Mesothelial cell of epicardium (in vitro differentiated cells): ENCODE measurements around the gene SPINK4. TPM values are rescaled to one million over a fixed set of nuclear protein-coding genes. Genes with fewer than 3 reads are reported as not detected.

ENCODE experiments used
- DNase-seq, 2 experiments: peaks; one replicate each; pipeline ENCODE4 v3.0.0; 2021; ENCODE audit warnings: low spot score in 2 of 2; ENCODE audit not compliant: unreplicated experiment in 2 of 2
- H3K27ac Mint-ChIP-seq: 2 replicates; pipeline ENCODE4 v1.8.0; 2021; ENCODE audit warnings: mixed read lengths
- H3K27me3 Mint-ChIP-seq: 2 replicates; pipeline ENCODE4 v1.8.0; 2021; ENCODE audit warnings: low read depth, mixed read lengths
- H3K36me3 Mint-ChIP-seq: 2 replicates; pipeline ENCODE4 v1.8.0; 2021; ENCODE audit warnings: mixed read lengths
- H3K4me1 Mint-ChIP-seq: 2 replicates; pipeline ENCODE4 v1.8.0; 2021; ENCODE audit warnings: mixed read lengths
- H3K4me3 Mint-ChIP-seq: 2 replicates; pipeline ENCODE4 v1.8.0; 2021; ENCODE audit warnings: mild to moderate bottlenecking, moderate library complexity, mixed read lengths
- H3K9me3 Mint-ChIP-seq: 2 replicates; pipeline ENCODE4 v1.8.0; 2021; ENCODE audit warnings: mixed read lengths
- total RNA-seq: library from RNA; stranded (reverse); gene quantifications from 3 replicates; pipeline ENCODE4 v1.2.1, GENCODE V29; 2021
- TF ChIP-seq, protein P1 (sequence below): fragments of 200-600 bp; sonication (generic); IDR thresholded peaks from one replicate; pipeline ENCODE4 v1.5.0; 2021; ENCODE audit warnings: antibody characterized with exemption; ENCODE audit not compliant: unreplicated experiment

SPINK4 gene
- total RNA-seq, 1 donor from 2014 or later = not detected

DNA sequence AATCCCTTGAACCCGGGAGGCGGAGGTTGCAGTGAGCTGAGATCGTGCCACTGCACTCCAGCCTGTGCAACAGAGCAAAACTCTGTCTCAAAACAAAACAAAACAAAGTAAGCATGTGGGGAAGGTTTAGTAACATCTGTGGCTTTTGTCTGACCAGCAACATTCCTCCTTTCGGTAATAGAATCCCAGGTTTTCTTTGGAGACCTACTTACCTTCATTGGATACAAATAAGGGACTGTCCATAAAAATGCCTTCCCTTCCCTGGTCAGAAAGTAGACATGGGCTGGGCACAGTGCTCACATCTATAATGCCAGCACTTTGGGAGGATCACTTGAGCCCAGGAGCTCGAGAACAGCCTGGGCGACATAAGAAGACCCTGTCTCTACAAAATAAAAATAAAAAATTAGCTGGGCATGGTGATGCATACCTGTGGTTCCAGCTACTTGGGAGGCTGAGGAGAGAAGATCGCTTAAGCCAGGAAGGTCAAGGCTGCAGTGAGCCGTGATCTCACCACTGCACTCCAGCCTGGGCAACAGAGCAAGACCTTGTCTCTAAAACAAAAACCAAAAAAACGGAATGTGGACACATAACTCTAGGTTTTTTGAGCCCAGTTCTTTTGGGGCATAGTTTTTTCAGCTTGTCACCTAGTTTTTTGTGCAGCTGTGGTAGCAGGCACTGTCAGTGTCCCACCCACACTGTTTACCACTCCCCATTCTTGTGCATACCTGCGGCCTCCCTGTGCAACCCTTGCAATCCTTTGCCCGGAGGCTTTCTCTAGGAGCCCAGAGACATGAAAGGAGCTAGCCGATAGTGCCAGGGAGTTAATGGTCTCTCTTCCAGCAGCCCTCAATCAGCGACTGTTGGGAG, 9.0 kb upstream of the SPINK4 start:
- H3K4me3 Mint-ChIP-seq = no peak overlapping the region

DNA sequence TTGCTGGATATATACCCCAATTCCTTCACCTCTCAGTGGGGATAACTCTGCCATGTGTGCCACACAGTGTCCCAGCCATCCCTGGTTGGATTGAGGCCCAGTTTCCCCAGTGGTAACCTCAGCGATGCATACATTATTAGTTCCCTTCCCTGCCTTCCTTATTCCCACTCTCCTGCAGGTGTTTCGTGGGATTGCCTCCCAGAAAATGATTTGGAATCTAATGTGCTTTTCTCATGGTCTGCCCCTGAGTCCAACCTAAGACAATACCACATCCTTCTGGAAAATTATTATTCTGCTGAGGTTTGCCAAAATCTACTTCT, 8.4 kb upstream of the SPINK4 start:
- no peaks in the 10 kb centered on the region for H3K36me3 Mint-ChIP-seq
- no peaks in the 10 kb centered on the region for H3K4me1 Mint-ChIP-seq
- no peaks in the 10 kb centered on the region for H3K9me3 Mint-ChIP-seq
- H3K4me3 Mint-ChIP-seq = no peak overlapping the region
- H3K27me3 Mint-ChIP-seq = peaks cover 29% of the 10 kb centered on the region
- TF ChIP-seq, protein P1, sequence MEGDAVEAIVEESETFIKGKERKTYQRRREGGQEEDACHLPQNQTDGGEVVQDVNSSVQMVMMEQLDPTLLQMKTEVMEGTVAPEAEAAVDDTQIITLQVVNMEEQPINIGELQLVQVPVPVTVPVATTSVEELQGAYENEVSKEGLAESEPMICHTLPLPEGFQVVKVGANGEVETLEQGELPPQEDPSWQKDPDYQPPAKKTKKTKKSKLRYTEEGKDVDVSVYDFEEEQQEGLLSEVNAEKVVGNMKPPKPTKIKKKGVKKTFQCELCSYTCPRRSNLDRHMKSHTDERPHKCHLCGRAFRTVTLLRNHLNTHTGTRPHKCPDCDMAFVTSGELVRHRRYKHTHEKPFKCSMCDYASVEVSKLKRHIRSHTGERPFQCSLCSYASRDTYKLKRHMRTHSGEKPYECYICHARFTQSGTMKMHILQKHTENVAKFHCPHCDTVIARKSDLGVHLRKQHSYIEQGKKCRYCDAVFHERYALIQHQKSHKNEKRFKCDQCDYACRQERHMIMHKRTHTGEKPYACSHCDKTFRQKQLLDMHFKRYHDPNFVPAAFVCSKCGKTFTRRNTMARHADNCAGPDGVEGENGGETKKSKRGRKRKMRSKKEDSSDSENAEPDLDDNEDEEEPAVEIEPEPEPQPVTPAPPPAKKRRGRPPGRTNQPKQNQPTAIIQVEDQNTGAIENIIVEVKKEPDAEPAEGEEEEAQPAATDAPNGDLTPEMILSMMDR = no peak
- no peak overlapping the region for H3K27ac Mint-ChIP-seq
- DNase-seq = no peak

More for the DNA sequence above, 9.0 kb upstream of the SPINK4 start:
- no peaks in the 10 kb centered on the region for H3K9me3 Mint-ChIP-seq
- TF ChIP-seq, protein P1 = no peak
- H3K36me3 Mint-ChIP-seq = no peaks in the 10 kb centered on the region
- H3K4me1 Mint-ChIP-seq = no peaks in the 10 kb centered on the region
- H3K27ac Mint-ChIP-seq = no peak overlapping the region
- DNase-seq = no peak
- H3K27me3 Mint-ChIP-seq = peaks cover 24% of the 10 kb centered on the region

DNA sequence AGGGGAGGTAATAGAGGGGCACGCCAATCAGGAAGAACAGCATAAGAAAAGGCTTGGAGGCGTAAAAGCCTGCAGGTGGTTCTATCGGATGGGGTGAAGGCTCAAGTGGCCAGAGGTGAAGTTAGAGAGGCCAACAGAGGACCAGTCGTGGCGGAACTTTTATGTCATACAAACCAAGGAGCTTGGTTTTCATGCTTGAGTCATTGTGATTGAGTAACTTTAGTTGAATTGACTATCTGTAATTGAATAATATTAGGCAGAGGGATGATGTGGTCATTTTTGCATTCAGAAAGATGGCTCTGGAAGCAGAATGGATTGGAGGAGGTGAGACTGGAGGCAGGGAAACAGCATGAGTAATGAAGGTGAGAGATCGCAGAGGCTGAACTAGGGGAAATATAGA, 7.2 kb upstream of the SPINK4 start:
- Mint-ChIP-seq H3K4me1 (no peaks in the 10 kb centered on the region), H3K9me3 (no peaks in the 10 kb centered on the region), H3K36me3 (no peaks in the 10 kb centered on the region), H3K27me3 (peaks cover 35% of the 10 kb centered on the region), H3K4me3 (no peak overlapping the region), H3K27ac (no peak overlapping the region)
- no peak for DNase-seq
- TF ChIP-seq, protein P1 = no peak

DNA sequence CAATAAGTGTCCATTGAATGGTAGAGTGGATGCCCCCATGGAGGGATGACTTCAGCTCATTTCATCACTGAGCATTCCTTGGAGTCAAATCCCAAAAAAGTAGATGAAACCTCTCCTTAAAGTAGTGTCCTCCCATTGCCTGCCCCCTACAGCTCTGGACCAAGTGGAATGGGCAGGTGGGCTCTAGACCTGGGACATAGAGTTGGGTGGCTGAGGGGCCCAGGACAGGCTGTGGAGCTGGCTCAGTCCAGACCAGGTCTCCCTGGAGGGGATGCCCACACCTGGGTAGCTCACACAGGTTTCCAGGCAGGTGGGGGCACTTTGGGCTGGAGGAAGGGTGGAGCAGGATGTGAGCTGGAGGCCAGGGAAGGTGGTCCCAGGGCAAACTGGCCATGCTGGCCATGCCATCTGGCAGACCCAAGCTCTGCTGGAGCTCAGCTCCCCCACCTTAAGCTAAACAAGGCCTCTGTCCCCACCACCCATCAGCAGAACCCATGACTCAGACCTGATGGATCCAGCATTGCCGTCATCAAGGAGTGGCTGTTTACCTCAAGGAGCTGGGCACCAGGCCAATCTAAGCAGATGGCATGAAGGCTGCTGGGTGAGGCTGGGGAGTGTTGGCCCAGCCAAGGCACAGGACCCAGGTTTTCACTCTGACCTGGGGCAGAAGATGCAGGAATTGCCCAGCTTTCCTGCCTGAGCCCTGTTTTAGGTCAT, 6.2 kb upstream of the SPINK4 start:
- Mint-ChIP-seq H3K27ac (no peak overlapping the region), H3K36me3 (no peaks in the 10 kb centered on the region), H3K4me1 (no peaks in the 10 kb centered on the region), H3K27me3 (peaks cover 35% of the 10 kb centered on the region), H3K9me3 (no peaks in the 10 kb centered on the region), H3K4me3 (no peak overlapping the region)
- DNase-seq = no peak
- TF ChIP-seq, protein P1 = no peak

DNA sequence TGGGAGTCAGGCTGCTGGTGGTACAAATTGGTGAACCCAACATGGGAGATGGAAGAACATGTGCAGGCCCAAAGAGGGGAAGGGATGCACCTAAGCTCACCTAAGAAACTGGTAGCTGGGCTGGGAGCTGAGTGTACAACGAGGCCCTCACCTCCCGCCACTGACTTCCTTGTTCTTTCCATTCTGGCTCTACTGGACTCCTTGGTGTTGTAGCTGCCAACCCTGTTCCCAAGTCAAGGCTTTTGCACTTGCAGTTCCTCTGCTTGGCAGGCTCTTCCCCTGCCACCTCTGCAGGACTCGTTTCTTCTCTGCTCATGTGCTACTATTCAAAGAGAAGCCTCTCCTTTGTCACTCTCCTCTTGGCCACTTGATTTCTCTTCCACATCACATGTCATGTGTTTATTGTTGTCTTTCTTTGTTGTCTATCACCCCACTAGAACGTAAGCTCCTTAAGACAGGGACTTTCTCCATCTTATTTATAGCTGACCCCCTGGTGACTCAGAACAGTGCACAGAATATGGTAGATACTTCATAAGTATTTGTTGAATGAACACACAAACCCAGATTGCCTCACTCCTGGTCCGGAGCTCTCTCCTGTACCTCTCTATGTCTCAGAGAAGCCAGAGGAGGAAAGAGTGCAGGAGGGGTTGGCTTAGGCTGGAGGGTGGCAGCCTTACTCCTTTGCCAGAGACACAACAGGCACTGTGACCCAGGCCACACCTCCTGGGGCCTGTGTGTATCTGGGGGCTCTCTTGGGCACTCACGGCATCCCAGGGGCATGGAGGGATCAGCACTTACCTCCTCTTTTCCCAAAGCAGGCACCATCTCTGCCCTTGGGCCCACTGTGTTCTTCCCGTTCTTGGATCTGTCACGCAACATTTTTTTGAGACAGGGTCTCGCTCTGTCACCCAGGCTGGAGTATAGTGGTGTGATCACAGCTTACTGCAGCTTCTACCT, 5.2 kb upstream of the SPINK4 start:
- Mint-ChIP-seq H3K4me1 (peaks cover 4% of the 10 kb centered on the region), H3K9me3 (no peaks in the 10 kb centered on the region), H3K4me3 (no peak overlapping the region), H3K27me3 (peaks cover 35% of the 10 kb centered on the region), H3K27ac (no peak overlapping the region), H3K36me3 (no peaks in the 10 kb centered on the region)
- TF ChIP-seq, protein P1 = no peak
- DNase-seq = no peak
